Trophoblast cell (in vitro differentiated cells and primary cell): Measurements from ENCODE around the gene NLRX1.

Source experiments
- DNase-seq, 2 donors: peaks; one replicate each; pipeline ENCODE4 v3.0.0-alpha.2; 2016
- H2AFZ ChIP-seq: 2 replicates; pipeline ENCODE4 v1.6.1; 2013; ENCODE audit warnings: low read length, moderate library complexity, mild to moderate bottlenecking; ENCODE audit not compliant: insufficient read depth, poor library complexity
- H2AK5ac ChIP-seq: 2 replicates; pipeline ENCODE4 v1.6.1; 2013; ENCODE audit warnings: mild to moderate bottlenecking, low read length
- H2BK120ac ChIP-seq: 2 replicates; pipeline ENCODE4 v1.6.1; 2013; ENCODE audit warnings: low read length, mild to moderate bottlenecking, moderate library complexity; ENCODE audit not compliant: insufficient read depth, poor library complexity
- H2BK12ac ChIP-seq: 2 replicates; pipeline ENCODE4 v1.6.1; 2013; ENCODE audit warnings: mild to moderate bottlenecking, low read length, moderate library complexity
- H2BK5ac ChIP-seq: 2 replicates; pipeline ENCODE4 v1.6.1; 2013; ENCODE audit warnings: low read length, low read depth, moderate library complexity, mild to moderate bottlenecking; ENCODE audit not compliant: poor library complexity
- H3K14ac ChIP-seq: 2 replicates; pipeline ENCODE4 v1.6.1; 2013; ENCODE audit warnings: mild to moderate bottlenecking, low read length
- H3K18ac ChIP-seq: 2 replicates; pipeline ENCODE4 v1.6.1; 2013; ENCODE audit warnings: mild to moderate bottlenecking, low read length
- H3K23ac ChIP-seq: 2 replicates; pipeline ENCODE4 v1.6.1; 2013; ENCODE audit warnings: low read length
- H3K27ac ChIP-seq: 2 replicates; pipeline ENCODE4 v1.5.1; 2013; ENCODE audit warnings: low read depth, mild to moderate bottlenecking, inconsistent platforms, low read length, moderate library complexity
- H3K27me3 ChIP-seq: 2 replicates; pipeline ENCODE4 v1.6.1; 2013; ENCODE audit warnings: inconsistent platforms, mild to moderate bottlenecking, low read length, moderate library complexity; ENCODE audit not compliant: insufficient read depth
- H3K36me3 ChIP-seq, 2 experiments: 1 replicate in 1 of 2; 2 replicates in 1 of 2; pipeline ENCODE4 v1.6.1; 2013; ENCODE audit warnings: low read length in 2 of 2, mild to moderate bottlenecking in 2 of 2, moderate library complexity in 1 of 2; ENCODE audit not compliant: insufficient read depth in 2 of 2, control insufficient read depth in 1 of 2
- H3K4ac ChIP-seq: 2 replicates; pipeline ENCODE4 v1.6.1; 2013; ENCODE audit warnings: low read depth, mild to moderate bottlenecking, low read length, moderate library complexity
- H3K4me1 ChIP-seq, 2 experiments: 1 replicate in 1 of 2; 2 replicates in 1 of 2; pipeline ENCODE4 v1.6.1; 2013; ENCODE audit warnings: low read length in 2 of 2, mild to moderate bottlenecking in 2 of 2, moderate library complexity in 1 of 2; ENCODE audit not compliant: insufficient read depth in 2 of 2, control insufficient read depth in 1 of 2
- H3K4me2 ChIP-seq: 2 replicates; pipeline ENCODE4 v1.6.1; 2013; ENCODE audit warnings: inconsistent platforms, mild to moderate bottlenecking, low read length, moderate library complexity
- H3K4me3 ChIP-seq: 2 replicates; pipeline ENCODE4 v1.5.1; 2013; ENCODE audit warnings: mild to moderate bottlenecking, low read depth, low read length, inconsistent platforms
- H3K79me1 ChIP-seq: one replicate; pipeline ENCODE4 v1.6.1; 2013; ENCODE audit warnings: low read length
- H3K79me2 ChIP-seq: 2 replicates; pipeline ENCODE4 v1.6.1; 2013; ENCODE audit warnings: low read length, mild to moderate bottlenecking; ENCODE audit not compliant: control insufficient read depth, insufficient read depth, poor library complexity
- H3K9ac ChIP-seq: 2 replicates; pipeline ENCODE4 v1.6.1; 2013; ENCODE audit warnings: mild to moderate bottlenecking, low read length
- H3K9me3 ChIP-seq: 2 replicates; pipeline ENCODE4 v1.6.1; 2013; ENCODE audit warnings: low read depth, mild to moderate bottlenecking, control low read depth, inconsistent platforms, low read length; ENCODE audit not compliant: insufficient read depth
- H4K12ac ChIP-seq: 2 replicates; pipeline ENCODE4 v1.6.1; 2013; ENCODE audit warnings: low read depth, mild to moderate bottlenecking, low read length, moderate library complexity
- H4K8ac ChIP-seq: 2 replicates; pipeline ENCODE4 v1.6.1; 2013; ENCODE audit warnings: low read depth, mild to moderate bottlenecking, low read length, moderate library complexity
- H4K91ac ChIP-seq: one replicate; pipeline ENCODE4 v1.6.1; 2013; ENCODE audit warnings: low read depth, mild to moderate bottlenecking, low read length, moderate library complexity
- WGBS: extraction: QIAGEN DNeasy Blood & Tissue Kit; methylation state at CpG from one replicate; pipeline ENCODE4 v1.1.7; 2013; ENCODE audit warnings: missing lambda C conversion rate; ENCODE audit not compliant: insufficient read length, insufficient coverage; ENCODE audit errors: extremely low coverage; 5-methylcytosine and 5-hydroxymethylcytosine counted together

Gene NLRX1

GRCh38 chr11:119193001-119193400 lies 24.5 kb downstream of the NLRX1 start:
- no peaks in the 10 kb centered on the region for H3K36me3 ChIP-seq
- H3K9ac ChIP-seq: no peak overlapping the region
- no peaks in the 10 kb centered on the region for H3K27me3 ChIP-seq
- H2BK5ac ChIP-seq: no peak overlapping the region
- no peak overlapping the region for H2AK5ac ChIP-seq
- no peak overlapping the region for H2BK12ac ChIP-seq
- H3K18ac ChIP-seq: no peak overlapping the region
- H4K8ac ChIP-seq: no peak overlapping the region
- no peak overlapping the region for H3K23ac ChIP-seq
- DNase-seq: no peak
- peaks cover 4% of the 10 kb centered on the region for H3K9me3 ChIP-seq
- H3K4me2 ChIP-seq: no peak overlapping the region
- no peak overlapping the region for H4K91ac ChIP-seq
- H3K27ac ChIP-seq: no peak overlapping the region
- H3K4ac ChIP-seq: no peak overlapping the region
- WGBS: no CpG with 5 or more reads among the region's 5 CpGs
- H3K4me1 ChIP-seq: no peaks in the 10 kb centered on the region
- H3K14ac ChIP-seq: no peak overlapping the region
- H3K79me1 ChIP-seq: no peaks in the 10 kb centered on the region
- no peak overlapping the region for H3K4me3 ChIP-seq
- no peak overlapping the region for H2BK120ac ChIP-seq
- no peak overlapping the region for H2AFZ ChIP-seq
- H4K12ac ChIP-seq: no peak overlapping the region
- H3K79me2 ChIP-seq: no peaks in the 10 kb centered on the region

GRCh38 chr11:119193626-119194025 lies 25.1 kb downstream of the NLRX1 start:
- H3K36me3 ChIP-seq: no peaks in the 10 kb centered on the region
- no peak overlapping the region for H3K14ac ChIP-seq
- H3K4me1 ChIP-seq: peaks cover 0 to 1% of the 10 kb centered on the region in 2 experiments
- H2AK5ac ChIP-seq: no peak overlapping the region
- no peak for DNase-seq
- no peak overlapping the region for H2BK5ac ChIP-seq
- no CpG with 5 or more reads among the region's 10 CpGs for WGBS
- H4K91ac ChIP-seq: no peak overlapping the region
- H3K27me3 ChIP-seq: no peaks in the 10 kb centered on the region
- no peak overlapping the region for H2BK12ac ChIP-seq
- H4K8ac ChIP-seq: no peak overlapping the region
- H2AFZ ChIP-seq: no peak overlapping the region
- H3K4ac ChIP-seq: no peak overlapping the region
- H3K4me3 ChIP-seq: no peak overlapping the region
- no peak overlapping the region for H3K23ac ChIP-seq
- H3K27ac ChIP-seq: no peak overlapping the region
- H3K9me3 ChIP-seq: peaks cover 4% of the 10 kb centered on the region
- no peaks in the 10 kb centered on the region for H3K79me2 ChIP-seq
- H4K12ac ChIP-seq: no peak overlapping the region
- H3K4me2 ChIP-seq: no peak overlapping the region
- H3K18ac ChIP-seq: no peak overlapping the region
- no peaks in the 10 kb centered on the region for H3K79me1 ChIP-seq
- H3K9ac ChIP-seq: no peak overlapping the region
- H2BK120ac ChIP-seq: no peak overlapping the region

DNA sequence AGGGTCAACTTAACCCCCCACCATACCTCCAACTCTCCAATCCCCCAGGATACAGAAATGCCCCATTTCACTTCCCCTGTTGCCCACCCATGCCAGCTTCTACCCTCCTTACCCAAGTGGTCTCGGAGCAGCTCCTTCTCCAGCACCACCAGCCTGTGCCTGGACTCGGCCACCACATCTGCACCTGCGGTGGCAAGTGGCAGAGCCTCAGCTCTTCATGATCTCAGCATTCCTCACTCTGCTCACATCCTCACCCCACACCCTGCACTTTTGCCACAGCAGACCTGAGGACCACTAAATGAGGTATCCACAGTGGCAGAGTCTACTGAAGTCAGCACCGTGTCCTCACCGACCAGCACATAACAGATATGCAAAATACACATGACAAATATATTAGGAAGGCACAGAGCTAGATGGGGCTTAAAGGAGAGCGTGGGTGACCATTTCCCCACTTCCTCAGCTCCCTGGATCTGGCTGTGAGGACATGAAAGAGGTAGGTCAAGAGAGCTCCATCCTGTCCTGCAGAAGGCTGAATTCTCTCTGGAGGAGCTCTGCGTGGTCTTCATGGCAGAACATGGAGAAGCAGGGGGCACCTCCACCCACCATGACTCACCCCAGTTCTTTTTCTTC lies 26.4 kb downstream of the NLRX1 start:
- Histone ChIP-seq H3K4ac (no peak overlapping the region), H4K12ac (no peak overlapping the region), H3K9me3 (peaks cover 1% of the 10 kb centered on the region), H4K8ac (no peak overlapping the region), H2BK120ac (no peak overlapping the region), H3K79me1 (no peaks in the 10 kb centered on the region), H2BK12ac (no peak overlapping the region), H3K4me2 (no peak overlapping the region), H3K23ac (no peak overlapping the region), H3K18ac (no peak overlapping the region), H3K14ac (no peak overlapping the region), H4K91ac (no peak overlapping the region), H3K4me3 (no peak overlapping the region), H3K79me2 (no peaks in the 10 kb centered on the region), H3K9ac (no peak overlapping the region), H3K4me1 (peaks cover 3 to 4% of the 10 kb centered on the region in 2 experiments), H2AFZ (no peak overlapping the region), H2BK5ac (no peak overlapping the region), H3K27ac (no peak overlapping the region), H3K27me3 (no peaks in the 10 kb centered on the region), H3K36me3 (no peaks in the 10 kb centered on the region), H2AK5ac (no peak overlapping the region)
- peak in 1 of 2 donors; percentile 22 for DNase-seq
- no CpG with 5 or more reads among the region's 7 CpGs for WGBS

GRCh38 chr11:119195680-119196079 lies 27.2 kb downstream of the NLRX1 start:
- H3K18ac ChIP-seq: no peak overlapping the region
- H3K4me3 ChIP-seq: no peak overlapping the region
- WGBS: no CpG with 5 or more reads among the region's 6 CpGs
- no peak overlapping the region for H3K9ac ChIP-seq
- no peak overlapping the region for H2BK12ac ChIP-seq
- H3K36me3 ChIP-seq: no peaks in the 10 kb centered on the region
- H3K4me2 ChIP-seq: no peak overlapping the region
- no peak overlapping the region for H4K91ac ChIP-seq
- DNase-seq: peak; percentile 66 to 72
- no peak overlapping the region for H4K8ac ChIP-seq
- no peak overlapping the region for H4K12ac ChIP-seq
- H3K27me3 ChIP-seq: no peaks in the 10 kb centered on the region
- H3K79me2 ChIP-seq: no peaks in the 10 kb centered on the region
- H3K27ac ChIP-seq: no peak overlapping the region
- no peak overlapping the region for H2BK5ac ChIP-seq
- peaks cover 1% of the 10 kb centered on the region for H3K9me3 ChIP-seq
- H2AK5ac ChIP-seq: no peak overlapping the region
- no peak overlapping the region for H3K4ac ChIP-seq
- no peak overlapping the region for H3K23ac ChIP-seq
- no peak overlapping the region for H3K14ac ChIP-seq
- no peak overlapping the region for H2BK120ac ChIP-seq
- no peak overlapping the region for H2AFZ ChIP-seq
- no peaks in the 10 kb centered on the region for H3K79me1 ChIP-seq
- peaks cover 3 to 4% of the 10 kb centered on the region in 2 experiments for H3K4me1 ChIP-seq
